ENCODE results near the gene ANKRD1. TPM values are rescaled to one million over a fixed set of nuclear protein-coding genes. Genes with fewer than 3 reads are reported as not detected.
A peak's percentile ranks its signal among the peaks of the same experiment; 100 is the strongest.

The ANKRD1 gene
- polyA plus RNA-seq (2013, experiment 1 of 4), result 12.1 TPM
- polyA plus RNA-seq (2013, experiment 2 of 4), result 7.8 TPM
- 11.9 TPM for polyA plus RNA-seq (2013, experiment 3 of 4)
- polyA plus RNA-seq (2013, experiment 4 of 4), result 11.5 TPM

- no peaks in the 10 kb centered on the region for H3K36me3 ChIP-seq (ENCODE audit: control insufficient read depth, insufficient read depth, low read length)
- H3K4me1 ChIP-seq (ENCODE audit: control insufficient read depth, insufficient read depth, low read length), result peaks cover 15% of the 10 kb centered on the region
- 13 to 21% methylated on average over 5 of the region's 5 CpGs for WGBS, 2 experiments
- H3K27me3 ChIP-seq (ENCODE audit: control insufficient read depth, insufficient read depth, low read length, poor library complexity, severe bottlenecking), result peaks cover 11% of the 10 kb centered on the region
- H3K27ac ChIP-seq (ENCODE audit: insufficient read depth, low read depth, low read length, poor library complexity, severe bottlenecking), result peak within 1 kb of the TSS; percentile 38
- no peaks in the 10 kb centered on the region for H3K9me3 ChIP-seq (ENCODE audit: control insufficient read depth, low read length)
- peak within 1 kb of the TSS; percentile 8 for H3K4me3 ChIP-seq (ENCODE audit: insufficient read depth, low read depth, low read length)
Measured at GRCh38 chr10:90920986-90921666, at the start of gene ANKRD1. Gene ANKRD1 (minus strand): TSS chr10:90921087. CDS start chr10:90921027, 60 bp downstream.

- Histone ChIP-seq H3K27me3 (ENCODE audit: control insufficient read depth, insufficient read depth, low read length, poor library complexity, severe bottlenecking) (no peaks in the 10 kb centered on the region), H3K36me3 (ENCODE audit: control insufficient read depth, insufficient read depth, low read length) (no peaks in the 10 kb centered on the region), H3K4me3 (ENCODE audit: insufficient read depth, low read depth, low read length) (no peak overlapping the region), H3K27ac (ENCODE audit: insufficient read depth, low read depth, low read length, poor library complexity, severe bottlenecking) (no peak overlapping the region), H3K4me1 (ENCODE audit: control insufficient read depth, insufficient read depth, low read length) (peaks cover 5% of the 10 kb centered on the region), H3K9me3 (ENCODE audit: control insufficient read depth, low read length) (no peaks in the 10 kb centered on the region)
- WGBS, 2 experiments, result 90 to 95% methylated on average over 5 to 6 of the region's 6 CpGs
Measured at GRCh38 chr10:90969947-90970673, 49.2 kb upstream of the ANKRD1 start.

- Histone ChIP-seq H3K27me3 (ENCODE audit: control insufficient read depth, insufficient read depth, low read length, poor library complexity, severe bottlenecking) (no peaks in the 10 kb centered on the region), H3K4me3 (ENCODE audit: insufficient read depth, low read depth, low read length) (no peak overlapping the region), H3K27ac (ENCODE audit: insufficient read depth, low read depth, low read length, poor library complexity, severe bottlenecking) (no peak overlapping the region), H3K9me3 (ENCODE audit: control insufficient read depth, low read length) (no peaks in the 10 kb centered on the region), H3K36me3 (ENCODE audit: control insufficient read depth, insufficient read depth, low read length) (no peaks in the 10 kb centered on the region), H3K4me1 (ENCODE audit: control insufficient read depth, insufficient read depth, low read length) (peaks cover 5% of the 10 kb centered on the region)
- WGBS, 2 experiments, result 89 to 94% methylated on average over 4 to 5 of the region's 5 CpGs
Measured at GRCh38 chr10:90969121-90969534, 48.2 kb upstream of the ANKRD1 start.

- no peak overlapping the region for H3K27ac ChIP-seq (ENCODE audit: insufficient read depth, low read depth, low read length, poor library complexity, severe bottlenecking)
- 98 to 100% methylated on average over 6 of the region's 6 CpGs for WGBS, 2 experiments
- H3K36me3 ChIP-seq (ENCODE audit: control insufficient read depth, insufficient read depth, low read length), result no peaks in the 10 kb centered on the region
- no peaks in the 10 kb centered on the region for H3K9me3 ChIP-seq (ENCODE audit: control insufficient read depth, low read length)
- peaks cover 5% of the 10 kb centered on the region for H3K4me1 ChIP-seq (ENCODE audit: control insufficient read depth, insufficient read depth, low read length)
- no peak overlapping the region for H3K4me3 ChIP-seq (ENCODE audit: insufficient read depth, low read depth, low read length)
- no peaks in the 10 kb centered on the region for H3K27me3 ChIP-seq (ENCODE audit: control insufficient read depth, insufficient read depth, low read length, poor library complexity, severe bottlenecking)
Measured at GRCh38 chr10:90968328-90969081, 47.6 kb upstream of the ANKRD1 start.

- Histone ChIP-seq H3K27ac (ENCODE audit: insufficient read depth, low read depth, low read length, poor library complexity, severe bottlenecking) (no peak overlapping the region), H3K9me3 (ENCODE audit: control insufficient read depth, low read length) (no peaks in the 10 kb centered on the region), H3K4me1 (ENCODE audit: control insufficient read depth, insufficient read depth, low read length) (peaks cover 5% of the 10 kb centered on the region), H3K27me3 (ENCODE audit: control insufficient read depth, insufficient read depth, low read length, poor library complexity, severe bottlenecking) (no peaks in the 10 kb centered on the region), H3K36me3 (ENCODE audit: control insufficient read depth, insufficient read depth, low read length) (no peaks in the 10 kb centered on the region), H3K4me3 (ENCODE audit: insufficient read depth, low read depth, low read length) (no peak overlapping the region)
- 87 to 92% methylated on average over 3 of the region's 3 CpGs for WGBS, 2 experiments
Measured at GRCh38 chr10:90967865-90968264, 47.0 kb upstream of the ANKRD1 start.

- H3K27ac ChIP-seq (ENCODE audit: insufficient read depth, low read depth, low read length, poor library complexity, severe bottlenecking), result no peak overlapping the region
- no peaks in the 10 kb centered on the region for H3K36me3 ChIP-seq (ENCODE audit: control insufficient read depth, insufficient read depth, low read length)
- H3K4me3 ChIP-seq (ENCODE audit: insufficient read depth, low read depth, low read length), result no peak overlapping the region
- H3K4me1 ChIP-seq (ENCODE audit: control insufficient read depth, insufficient read depth, low read length), result peaks cover 5% of the 10 kb centered on the region
- no peaks in the 10 kb centered on the region for H3K27me3 ChIP-seq (ENCODE audit: control insufficient read depth, insufficient read depth, low read length, poor library complexity, severe bottlenecking)
- H3K9me3 ChIP-seq (ENCODE audit: control insufficient read depth, low read length), result no peaks in the 10 kb centered on the region
Measured at GRCh38 chr10:90966146-90966545, 45.3 kb upstream of the ANKRD1 start.

- Histone ChIP-seq H3K4me3 (ENCODE audit: insufficient read depth, low read depth, low read length) (no peak overlapping the region), H3K9me3 (ENCODE audit: control insufficient read depth, low read length) (no peaks in the 10 kb centered on the region), H3K27ac (ENCODE audit: insufficient read depth, low read depth, low read length, poor library complexity, severe bottlenecking) (no peak overlapping the region), H3K27me3 (ENCODE audit: control insufficient read depth, insufficient read depth, low read length, poor library complexity, severe bottlenecking) (no peaks in the 10 kb centered on the region), H3K4me1 (ENCODE audit: control insufficient read depth, insufficient read depth, low read length) (peaks cover 5% of the 10 kb centered on the region), H3K36me3 (ENCODE audit: control insufficient read depth, insufficient read depth, low read length) (no peaks in the 10 kb centered on the region)
- 90 to 93% methylated on average over 2 of the region's 2 CpGs for WGBS, 2 experiments
Measured at GRCh38 chr10:90965720-90966119, 44.8 kb upstream of the ANKRD1 start.

- no peaks in the 10 kb centered on the region for H3K9me3 ChIP-seq (ENCODE audit: control insufficient read depth, low read length)
- 97 to 100% methylated on average over 1 of the region's 1 CpG for WGBS, 2 experiments
- peaks cover 5% of the 10 kb centered on the region for H3K4me1 ChIP-seq (ENCODE audit: control insufficient read depth, insufficient read depth, low read length)
- no peak overlapping the region for H3K27ac ChIP-seq (ENCODE audit: insufficient read depth, low read depth, low read length, poor library complexity, severe bottlenecking)
- no peaks in the 10 kb centered on the region for H3K36me3 ChIP-seq (ENCODE audit: control insufficient read depth, insufficient read depth, low read length)
- H3K4me3 ChIP-seq (ENCODE audit: insufficient read depth, low read depth, low read length), result no peak overlapping the region
- no peaks in the 10 kb centered on the region for H3K27me3 ChIP-seq (ENCODE audit: control insufficient read depth, insufficient read depth, low read length, poor library complexity, severe bottlenecking)
Measured at GRCh38 chr10:90964781-90965465, 44.0 kb upstream of the ANKRD1 start.

- Histone ChIP-seq H3K4me3 (ENCODE audit: insufficient read depth, low read depth, low read length) (no peak overlapping the region), H3K27me3 (ENCODE audit: control insufficient read depth, insufficient read depth, low read length, poor library complexity, severe bottlenecking) (no peaks in the 10 kb centered on the region), H3K27ac (ENCODE audit: insufficient read depth, low read depth, low read length, poor library complexity, severe bottlenecking) (no peak overlapping the region), H3K4me1 (ENCODE audit: control insufficient read depth, insufficient read depth, low read length) (peaks cover 5% of the 10 kb centered on the region), H3K36me3 (ENCODE audit: control insufficient read depth, insufficient read depth, low read length) (no peaks in the 10 kb centered on the region), H3K9me3 (ENCODE audit: control insufficient read depth, low read length) (no peaks in the 10 kb centered on the region)
- WGBS, 2 experiments, result 85 to 95% methylated on average over 2 of the region's 2 CpGs
Measured at GRCh38 chr10:90963331-90963730, 42.4 kb upstream of the ANKRD1 start.
